HepG2 (cell line): Measurements from ENCODE around the gene ATP5F1E. TPM values are rescaled to one million over a fixed set of nuclear protein-coding genes. Genes with fewer than 3 reads are reported as not detected.
A peak's percentile ranks its signal among the peaks of the same experiment; 100 is the strongest.

Experiments
- BORCS8-MEF2B ChIP-seq: sonication (generic); formaldehyde crosslinking; IDR thresholded peaks from 2 replicates; pipeline ENCODE4 v1.8.0; 2022; ENCODE audit warnings: mild to moderate bottlenecking, missing genetic modification reagents
- CEBPZ ChIP-seq: IDR thresholded peaks from 2 replicates; pipeline ENCODE4 v1.6.1; 2012; ENCODE audit warnings: low read length, improper control_type of control experiment
- CREB3 ChIP-seq: sonication (generic); formaldehyde crosslinking; IDR thresholded peaks from 2 replicates; pipeline ENCODE4 v1.5.0; 2020; ENCODE audit warnings: missing genetic modification reagents
- DR1 ChIP-seq: sonication (generic); formaldehyde crosslinking; IDR thresholded peaks from 2 replicates; pipeline ENCODE4 v1.8.0; 2021; ENCODE audit warnings: mild to moderate bottlenecking, missing genetic modification reagents, inconsistent platforms
- IKZF5 ChIP-seq: IDR thresholded peaks from 2 replicates; pipeline ENCODE4 v1.6.1; 2018; ENCODE audit warnings: missing genetic modification reagents, mild to moderate bottlenecking, missing compliant biosample characterization
- POLR2AphosphoS2 ChIP-seq: IDR thresholded peaks from 2 replicates; pipeline ENCODE4 v1.6.1; 2011; ENCODE audit warnings: low read depth, low read length, improper control_type of control experiment
- RBM22 ChIP-seq: fragments of 200-400 bp; formaldehyde crosslinking; optimal IDR thresholded peaks from 2 replicates; pipeline ENCODE3; 2017; ENCODE audit warnings: mild to moderate bottlenecking, low read length, moderate library complexity
- SOX13 ChIP-seq, 3 experiments: fragments of 450-650 bp in 1 of 3; sonication (generic) in 1 of 3; formaldehyde crosslinking in 1 of 3; IDR thresholded peaks in 2 of 3; conservative IDR thresholded peaks in 1 of 3; 2 replicates each; pipeline versions ENCODE4 v1.5.0 to v1.6.1; 2016 to 2020; ENCODE audit warnings: antibody characterized with exemption in 1 of 3, mild to moderate bottlenecking in 1 of 3, missing compliant biosample characterization in 1 of 3, missing genetic modification reagents in 1 of 3, moderate library complexity in 1 of 3
- TOE1 ChIP-seq: sonication (generic); formaldehyde crosslinking; IDR thresholded peaks from 2 replicates; pipeline ENCODE4 v1.4.0; 2020; ENCODE audit warnings: mild to moderate bottlenecking, missing genetic modification reagents
- U2AF1 ChIP-seq: fragments of 200-400 bp; formaldehyde crosslinking; optimal IDR thresholded peaks from 2 replicates; pipeline ENCODE3; 2017; ENCODE audit warnings: mild to moderate bottlenecking, low read depth, low read length
- ZFP62 ChIP-seq: sonication (generic); formaldehyde crosslinking; IDR thresholded peaks from 2 replicates; pipeline ENCODE4 v1.4.0; 2020; ENCODE audit warnings: missing genetic modification reagents
- ZNF530 ChIP-seq: sonication (generic); formaldehyde crosslinking; IDR thresholded peaks from 2 replicates; pipeline ENCODE4 v1.5.0; 2020; ENCODE audit warnings: low read depth, mild to moderate bottlenecking, missing genetic modification reagents
- ZNF597 ChIP-seq: sonication (generic); formaldehyde crosslinking; IDR thresholded peaks from 2 replicates; pipeline ENCODE4 v1.5.0; 2020; ENCODE audit warnings: missing genetic modification reagents
- ZNF749 ChIP-seq: sonication (generic); formaldehyde crosslinking; IDR thresholded peaks from 2 replicates; pipeline ENCODE4 v1.8.0; 2022; ENCODE audit warnings: mild to moderate bottlenecking, missing genetic modification reagents, moderate library complexity, borderline replicate concordance
- ZSCAN25 ChIP-seq: sonication (generic); formaldehyde crosslinking; IDR thresholded peaks from 2 replicates; pipeline ENCODE4 v1.8.0; 2022; ENCODE audit warnings: mild to moderate bottlenecking, missing genetic modification reagents
- polyA plus RNA-seq, 8 experiments: library from polyadenylated mRNA; depleted of rRNA in 3 of 8; stranded (reverse) in 7 of 8; unstranded in 1 of 8; fragments of >200 nt; fragmentation: Illumina TruSeq in 4 of 8; extraction: Trizol in 4 of 8; gene quantifications; 2 replicates each; pipeline versions ENCODE4 v1.2.1 to v1.2.3, GENCODE V29; 2011 to 2016; ENCODE audit warnings: low read depth in 4 of 8, missing spikeins in 1 of 8, mixed read lengths in 1 of 8; ENCODE audit not compliant: insufficient read depth in 1 of 8
- total RNA-seq, 5 experiments: library from RNA; depleted of rRNA; stranded (reverse); fragments of >200 nt; fragmentation: Illumina TruSeq; extraction: Trizol; gene quantifications; 2 replicates each; pipeline ENCODE4 v1.2.3, GENCODE V29; 2016; ENCODE audit warnings: low read depth in 1 of 5
- TF ChIP-seq, protein P1 (sequence below): sonication (generic); formaldehyde crosslinking; conservative IDR thresholded peaks from 2 replicates; pipeline ENCODE4 v1.4.0; 2020; ENCODE audit warnings: missing genetic modification reagents
- TF ChIP-seq, protein P2 (sequence below): sonication (generic); formaldehyde crosslinking; IDR thresholded peaks from 2 replicates; pipeline ENCODE4 v1.4.0; 2020; ENCODE audit warnings: missing genetic modification reagents
- TF ChIP-seq, protein P3 (sequence below): IDR thresholded peaks from 2 replicates; pipeline ENCODE4 v1.6.1; 2016; ENCODE audit warnings: low read depth, borderline replicate concordance

The ATP5F1E gene
- total and polyA plus RNA-seq, 2 of the 13 experiments (the other 11 are each of a cell fraction or from before 2014, with no cell fraction given), result 121 to 134 TPM

DNA sequence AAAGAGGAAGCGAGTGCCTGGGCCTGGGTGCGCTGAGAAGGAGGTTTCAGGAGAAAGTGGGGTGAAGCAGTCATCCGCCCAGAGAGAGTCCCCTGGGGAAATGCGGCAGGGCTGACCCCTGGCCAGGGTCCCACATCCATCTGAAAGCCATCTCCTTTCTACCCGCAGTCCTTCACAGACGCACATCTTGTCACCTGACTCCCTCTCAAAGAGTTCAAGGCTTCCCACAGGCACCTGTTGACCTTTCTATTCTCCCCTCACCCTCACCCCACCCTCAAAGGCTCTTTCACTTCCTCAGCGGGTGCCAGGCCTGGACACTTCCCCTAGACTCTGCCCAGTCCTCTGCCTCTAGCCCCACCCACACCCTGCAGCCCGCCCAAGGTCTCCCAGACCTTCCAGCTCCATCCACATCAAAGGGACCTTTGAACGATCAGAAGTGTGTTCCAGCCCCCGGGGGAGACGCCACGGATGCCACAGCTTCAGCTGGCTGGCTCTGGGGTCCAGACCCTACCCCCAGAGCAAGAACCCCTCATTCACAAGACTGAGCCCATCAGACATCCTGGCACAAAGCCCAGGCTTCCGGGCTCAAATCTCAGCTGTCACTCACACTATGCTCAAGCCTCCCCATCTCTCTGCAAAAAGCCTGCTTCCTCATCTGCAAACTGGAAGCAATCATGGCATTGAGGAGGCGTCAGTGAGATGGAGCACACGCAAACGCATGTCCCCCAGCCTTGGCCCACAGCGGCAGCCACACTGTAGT is 27.2 kb downstream of the ATP5F1E start (continued):
- TF ChIP-seq, protein P1, sequence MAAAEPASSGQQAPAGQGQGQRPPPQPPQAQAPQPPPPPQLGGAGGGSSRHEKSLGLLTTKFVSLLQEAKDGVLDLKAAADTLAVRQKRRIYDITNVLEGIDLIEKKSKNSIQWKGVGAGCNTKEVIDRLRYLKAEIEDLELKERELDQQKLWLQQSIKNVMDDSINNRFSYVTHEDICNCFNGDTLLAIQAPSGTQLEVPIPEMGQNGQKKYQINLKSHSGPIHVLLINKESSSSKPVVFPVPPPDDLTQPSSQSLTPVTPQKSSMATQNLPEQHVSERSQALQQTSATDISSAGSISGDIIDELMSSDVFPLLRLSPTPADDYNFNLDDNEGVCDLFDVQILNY, result no peak
- no peak; the same call in 1 of the 2 replicates for TF ChIP-seq BORCS8-MEF2B
- TF ChIP-seq TOE1 (CRISPR knock-in tag), result no peak
- no peak for TF ChIP-seq ZNF597
- TF ChIP-seq, protein P2, sequence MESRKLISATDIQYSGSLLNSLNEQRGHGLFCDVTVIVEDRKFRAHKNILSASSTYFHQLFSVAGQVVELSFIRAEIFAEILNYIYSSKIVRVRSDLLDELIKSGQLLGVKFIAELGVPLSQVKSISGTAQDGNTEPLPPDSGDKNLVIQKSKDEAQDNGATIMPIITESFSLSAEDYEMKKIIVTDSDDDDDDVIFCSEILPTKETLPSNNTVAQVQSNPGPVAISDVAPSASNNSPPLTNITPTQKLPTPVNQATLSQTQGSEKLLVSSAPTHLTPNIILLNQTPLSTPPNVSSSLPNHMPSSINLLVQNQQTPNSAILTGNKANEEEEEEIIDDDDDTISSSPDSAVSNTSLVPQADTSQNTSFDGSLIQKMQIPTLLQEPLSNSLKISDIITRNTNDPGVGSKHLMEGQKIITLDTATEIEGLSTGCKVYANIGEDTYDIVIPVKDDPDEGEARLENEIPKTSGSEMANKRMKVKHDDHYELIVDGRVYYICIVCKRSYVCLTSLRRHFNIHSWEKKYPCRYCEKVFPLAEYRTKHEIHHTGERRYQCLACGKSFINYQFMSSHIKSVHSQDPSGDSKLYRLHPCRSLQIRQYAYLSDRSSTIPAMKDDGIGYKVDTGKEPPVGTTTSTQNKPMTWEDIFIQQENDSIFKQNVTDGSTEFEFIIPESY (CRISPR knock-in tag), result no peak
- no peak for TF ChIP-seq ZNF749 (CRISPR knock-in tag)
- TF ChIP-seq, protein P3, sequence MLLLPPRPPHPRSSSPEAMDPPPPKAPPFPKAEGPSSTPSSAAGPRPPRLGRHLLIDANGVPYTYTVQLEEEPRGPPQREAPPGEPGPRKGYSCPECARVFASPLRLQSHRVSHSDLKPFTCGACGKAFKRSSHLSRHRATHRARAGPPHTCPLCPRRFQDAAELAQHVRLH (CRISPR knock-in tag), result no peak
- TF ChIP-seq DR1 (CRISPR knock-in tag), result no peak
- no peak for TF ChIP-seq CEBPZ
- TF ChIP-seq POLR2AphosphoS2, result no peak
- no peak for TF ChIP-seq CREB3 (CRISPR knock-in tag)
- TF ChIP-seq U2AF1, result no peak
- TF ChIP-seq RBM22, result no peak
- TF ChIP-seq IKZF5, result no peak; the same call in 1 of the 2 replicates
- no peak for TF ChIP-seq ZSCAN25
- no peak for TF ChIP-seq SOX13 (IDR thresholded peaks at IDR 0.05)
- peak in 1 of 2 experiments; percentile 40; a peak in 1 of 4 replicates for TF ChIP-seq SOX13 (CRISPR knock-in tag; conservative IDR thresholded peaks at IDR 0.05 in 1 of 2, IDR thresholded peaks at IDR 0.05 in 1 of 2)
- TF ChIP-seq ZNF530, result no peak
- no peak for TF ChIP-seq ZFP62 (CRISPR knock-in tag)
